SK-N-SH treated with all-trans-retinoic acid at 6 μM for 48 hours (cell line): ENCODE results near the gene PROX2.

ENCODE experiments used
- ATAC-seq: fragments of 200-7000 bp; cut with Tn5 transposase; 3 replicates; pipeline ENCODE4 v1.9.1; 2020; ENCODE audit warnings: mild to moderate bottlenecking, moderate library complexity
- ZNF70 ChIP-seq: fragments of 450-650 bp; formaldehyde crosslinking; IDR thresholded peaks from 2 replicates; pipeline ENCODE4 v1.5.0; 2020; ENCODE audit warnings: mild to moderate bottlenecking, moderate library complexity

Gene PROX2

GRCh38 chr14:74826574-74826973, 49.4 kb downstream of the PROX2 start:
- TF ChIP-seq ZNF70 (CRISPR knock-in tag), result no peak
- TF ChIP-seq, all 23 proteins: peak for 0
- no peak for ATAC-seq
